WERI-Rb-1 (cell line): ENCODE results near the gene ACSF2.

Source experiments
- DNase-seq: peaks from one replicate; pipeline ENCODE4 v3.0.0-alpha.2; 2020
- H3K27ac ChIP-seq: fragments of 250-450 bp; sonication (Bioruptor Pico); 2 replicates; pipeline ENCODE4 v1.5.1; 2020; ENCODE audit warnings: mild to moderate bottlenecking, moderate library complexity
- H3K27me3 ChIP-seq: fragments of 250-450 bp; sonication (Bioruptor Pico); 2 replicates; pipeline ENCODE4 v1.5.1; 2021; ENCODE audit warnings: mild to moderate bottlenecking, low read depth, moderate library complexity; ENCODE audit not compliant: insufficient read depth, severe bottlenecking
- H3K36me3 ChIP-seq: fragments of 250-450 bp; sonication (Bioruptor Pico); 2 replicates; pipeline ENCODE4 v1.5.1; 2020; ENCODE audit warnings: mild to moderate bottlenecking, moderate library complexity
- H3K4me3 ChIP-seq: 2 replicates; pipeline ENCODE4 v1.5.1; 2011; ENCODE audit warnings: low read depth, mild to moderate bottlenecking, control low read depth, low read length
- H3K9me3 ChIP-seq: fragments of 250-450 bp; sonication (Bioruptor Pico); 2 replicates; pipeline ENCODE4 v1.5.1; 2021; ENCODE audit warnings: mild to moderate bottlenecking, moderate library complexity; ENCODE audit not compliant: severe bottlenecking
- CTCF ChIP-seq: IDR thresholded peaks from 2 replicates; pipeline ENCODE4 v1.5.1; 2011; ENCODE audit warnings: low read depth, mild to moderate bottlenecking, control low read depth, inconsistent platforms, low read length

Gene ACSF2

GRCh38 chr17:50467114-50467854 is 41.3 kb downstream of the ACSF2 start:
- no peaks in the 10 kb centered on the region for H3K9me3 ChIP-seq
- H3K27ac ChIP-seq, result no peak overlapping the region
- no peak for DNase-seq
- no peaks in the 10 kb centered on the region for H3K36me3 ChIP-seq
- no peaks in the 10 kb centered on the region for H3K27me3 ChIP-seq
- H3K4me3 ChIP-seq, result no peak overlapping the region
- no peak for TF ChIP-seq CTCF

- Histone ChIP-seq H3K27ac (no peak overlapping the region), H3K36me3 (no peaks in the 10 kb centered on the region), H3K4me3 (no peak overlapping the region), H3K27me3 (no peaks in the 10 kb centered on the region), H3K9me3 (no peaks in the 10 kb centered on the region)
- no peak for TF ChIP-seq CTCF
- DNase-seq, result no peak
These were observed 41.9 kb downstream of the ACSF2 start for GRCh38 chr17:50467855-50468303.

- Histone ChIP-seq H3K36me3 (no peaks in the 10 kb centered on the region), H3K4me3 (no peak within 1 kb of the TSS), H3K27me3 (no peaks in the 10 kb centered on the region), H3K9me3 (no peaks in the 10 kb centered on the region), H3K27ac (no peak within 1 kb of the TSS)
- DNase-seq, result no peak
- no peak for TF ChIP-seq CTCF
These were observed 42.5 kb downstream of the ACSF2 start, which contains the start of gene CHAD for GRCh38 chr17:50468304-50469207. Gene CHAD, minus strand, starts transcription at chr17:50468880. Its CDS starts 67 bp downstream, at chr17:50468813.

GRCh38 chr17:50469208-50469605 is 43.2 kb downstream of the ACSF2 start:
- Histone ChIP-seq H3K9me3 (no peaks in the 10 kb centered on the region), H3K27ac (no peak overlapping the region), H3K27me3 (no peaks in the 10 kb centered on the region), H3K36me3 (no peaks in the 10 kb centered on the region), H3K4me3 (no peak overlapping the region)
- TF ChIP-seq CTCF, result no peak
- DNase-seq, result no peak

GRCh38 chr17:50469671-50470305 is 43.8 kb downstream of the ACSF2 start:
- DNase-seq, result no peak
- Histone ChIP-seq H3K4me3 (no peak overlapping the region), H3K9me3 (no peaks in the 10 kb centered on the region), H3K27ac (no peak overlapping the region), H3K36me3 (no peaks in the 10 kb centered on the region), H3K27me3 (no peaks in the 10 kb centered on the region)
- TF ChIP-seq CTCF, result no peak
